Measurements from ENCODE around the gene RFT1.
A peak's percentile ranks its signal among the peaks of the same experiment; 100 is the strongest.
"Not testable (repeated sequence)": the region's sequence is repeated elsewhere in the genome, so short reads cannot be mapped to it uniquely, and the experiment has no call there.

Gene RFT1

GRCh38 chr3:53071882-53072431 lies 58.3 kb downstream of the RFT1 start:
- DNase-seq (ENCODE audit: low read depth in 3 of 3), result no peak

DNA sequence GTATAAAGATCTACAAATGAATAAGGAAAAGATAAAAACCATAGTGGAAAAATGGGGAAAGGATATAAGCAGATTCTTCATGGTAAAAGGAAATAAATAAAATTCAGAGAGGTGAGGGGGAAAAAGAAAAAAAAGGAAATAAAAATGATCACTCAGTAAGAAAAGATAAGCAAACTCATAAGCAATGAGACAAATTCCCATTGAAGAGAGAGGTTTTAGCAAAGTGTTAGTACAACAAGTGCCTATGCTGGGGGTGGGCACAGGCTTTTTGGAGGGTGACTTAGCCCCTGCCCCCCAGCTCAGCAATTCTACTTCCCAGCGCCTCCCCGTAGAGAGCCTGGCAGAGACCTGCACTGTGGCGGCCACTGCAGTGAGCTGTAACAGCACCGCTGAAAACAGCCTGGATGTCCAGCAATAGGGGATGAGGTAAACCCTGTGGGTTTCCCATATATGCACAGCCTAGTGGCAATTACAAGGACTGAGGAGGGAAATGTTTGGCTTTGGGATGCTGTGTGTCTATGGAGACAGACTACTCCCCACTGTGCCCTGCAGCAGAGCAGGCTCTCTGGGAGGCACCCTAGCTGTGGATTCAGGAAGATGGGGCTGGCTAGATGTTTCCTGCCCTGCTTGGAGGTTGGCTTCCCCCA lies 60.7 kb downstream of the RFT1 start:
- DNase-seq (ENCODE audit: low read depth in 3 of 3), result no peak

DNA sequence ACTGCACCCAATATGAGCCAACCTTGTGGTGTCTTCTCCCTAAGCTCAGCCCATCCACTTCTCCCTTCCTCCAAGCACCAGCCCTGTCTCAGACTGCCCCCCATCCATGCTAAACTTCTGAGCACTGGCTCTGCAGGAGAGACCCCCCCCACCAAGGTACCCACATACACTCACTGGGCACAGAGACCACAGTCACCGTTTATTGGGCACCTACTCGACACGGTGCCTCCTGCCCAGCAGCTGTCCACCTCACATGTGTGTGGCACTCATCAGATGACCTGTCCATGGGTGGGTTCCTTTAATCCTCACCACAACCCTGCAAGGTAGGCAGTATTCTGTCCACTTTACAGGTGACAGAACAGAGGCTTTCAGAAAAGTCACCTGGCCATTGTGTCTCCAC lies 62.1 kb downstream of the RFT1 start:
- no peak for DNase-seq (ENCODE audit: low read depth in 3 of 3)

- no peak for DNase-seq (ENCODE audit: low read depth in 3 of 3)
These were observed 62.7 kb downstream of the RFT1 start for GRCh38 chr3:53067567-53067966.

DNA sequence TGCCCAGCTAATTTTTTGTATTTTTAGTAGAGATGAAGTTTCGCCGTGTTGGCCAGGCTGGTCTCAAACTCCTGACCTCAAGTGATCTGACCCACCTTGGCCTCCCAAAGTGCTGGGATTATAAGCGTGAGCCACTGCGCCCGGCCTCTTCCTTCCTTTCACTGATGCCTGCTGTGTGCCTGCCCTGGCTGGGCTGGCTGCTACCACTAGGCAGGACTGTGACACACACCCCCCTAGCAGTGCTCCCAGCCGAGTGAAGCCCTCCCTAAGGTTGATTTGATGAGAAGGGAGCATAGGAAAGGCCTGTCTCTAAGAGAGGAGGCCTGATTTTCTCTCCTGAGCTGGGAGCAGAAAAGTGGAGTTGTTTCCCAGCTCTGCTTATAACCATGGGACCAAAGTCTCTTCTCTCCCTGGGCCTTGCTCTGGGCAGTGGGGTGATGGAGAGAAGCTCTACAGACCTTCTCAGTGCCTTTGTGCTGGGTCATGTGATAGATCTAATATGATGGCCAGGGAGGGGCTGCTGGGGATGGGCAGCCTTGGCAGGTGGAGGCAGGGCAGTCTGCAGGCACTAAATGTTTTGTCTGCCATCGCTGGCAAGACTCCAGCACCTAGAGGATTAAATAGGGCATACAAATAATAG lies 64.3 kb downstream of the RFT1 start:
- DNase-seq (ENCODE audit: low read depth in 3 of 3), result no peak

DNA sequence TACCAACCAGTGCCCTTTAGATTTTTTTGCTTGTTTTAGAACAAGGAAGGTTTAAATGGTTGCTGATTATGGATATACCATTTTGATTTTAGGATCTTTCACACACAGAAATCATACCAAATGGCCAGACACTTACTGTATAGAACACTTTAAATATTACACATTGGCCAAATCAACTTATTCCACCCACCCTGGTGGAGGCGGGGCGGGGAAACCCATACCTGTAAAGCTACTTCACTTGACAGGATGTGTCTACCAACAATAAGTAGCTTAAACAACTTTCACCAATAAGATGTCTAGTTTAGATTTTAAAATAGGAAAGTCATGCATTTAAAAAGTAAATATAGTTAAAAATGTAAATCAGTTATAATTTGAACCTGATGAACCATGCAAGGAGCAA lies 67.3 kb downstream of the RFT1 start:
- no peak for DNase-seq (ENCODE audit: low read depth in 3 of 3)

GRCh38 chr3:53056442-53056841 lies 73.8 kb downstream of the RFT1 start:
- DNase-seq (ENCODE audit: low read depth in 3 of 3), result no peak

GRCh38 chr3:53054233-53054632 lies 76.0 kb downstream of the RFT1 start:
- not testable (repeated sequence) for DNase-seq (ENCODE audit: low read depth in 3 of 3)

DNA sequence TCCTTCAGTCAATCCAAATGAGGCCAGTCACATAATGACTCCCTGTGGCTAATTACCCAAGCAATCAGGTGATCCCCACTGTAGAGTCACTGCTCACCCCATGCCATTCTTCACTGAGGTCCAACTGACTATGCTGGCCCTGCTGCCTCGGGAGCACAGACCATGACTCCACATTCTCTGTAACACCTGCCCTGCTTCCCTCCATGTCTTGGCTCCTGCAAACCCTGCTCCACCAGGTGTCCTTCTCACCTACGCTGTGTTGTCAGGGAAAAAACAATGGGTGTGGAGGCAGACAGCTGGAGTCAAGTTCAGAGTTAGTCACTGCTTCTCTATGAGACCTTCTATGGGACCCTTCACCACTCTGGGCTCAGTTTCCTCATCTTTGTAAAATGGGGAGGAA lies 78.3 kb downstream of the RFT1 start:
- no peak for DNase-seq (ENCODE audit: low read depth in 3 of 3)

DNA sequence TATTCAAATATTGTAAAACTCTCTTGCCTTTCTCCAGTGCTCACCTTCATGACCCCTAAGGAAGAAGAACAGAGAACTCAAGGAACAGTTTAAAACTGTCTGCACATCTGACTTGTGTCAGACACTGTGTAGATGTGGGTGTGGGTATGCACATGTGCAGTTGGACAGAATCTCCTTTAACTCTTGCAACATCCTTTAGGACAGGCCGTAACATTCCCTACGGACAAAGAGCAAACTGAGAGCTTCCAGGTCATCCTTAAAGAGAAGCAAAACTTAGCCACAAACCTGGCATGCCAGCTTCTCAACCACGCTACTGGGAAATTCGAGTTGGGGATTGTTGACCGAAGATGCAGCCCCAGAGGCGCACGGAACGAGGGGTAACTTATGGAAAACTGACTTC lies 80.2 kb downstream of the RFT1 start:
- DNase-seq (ENCODE audit: low read depth in 3 of 3), result no peak

DNA sequence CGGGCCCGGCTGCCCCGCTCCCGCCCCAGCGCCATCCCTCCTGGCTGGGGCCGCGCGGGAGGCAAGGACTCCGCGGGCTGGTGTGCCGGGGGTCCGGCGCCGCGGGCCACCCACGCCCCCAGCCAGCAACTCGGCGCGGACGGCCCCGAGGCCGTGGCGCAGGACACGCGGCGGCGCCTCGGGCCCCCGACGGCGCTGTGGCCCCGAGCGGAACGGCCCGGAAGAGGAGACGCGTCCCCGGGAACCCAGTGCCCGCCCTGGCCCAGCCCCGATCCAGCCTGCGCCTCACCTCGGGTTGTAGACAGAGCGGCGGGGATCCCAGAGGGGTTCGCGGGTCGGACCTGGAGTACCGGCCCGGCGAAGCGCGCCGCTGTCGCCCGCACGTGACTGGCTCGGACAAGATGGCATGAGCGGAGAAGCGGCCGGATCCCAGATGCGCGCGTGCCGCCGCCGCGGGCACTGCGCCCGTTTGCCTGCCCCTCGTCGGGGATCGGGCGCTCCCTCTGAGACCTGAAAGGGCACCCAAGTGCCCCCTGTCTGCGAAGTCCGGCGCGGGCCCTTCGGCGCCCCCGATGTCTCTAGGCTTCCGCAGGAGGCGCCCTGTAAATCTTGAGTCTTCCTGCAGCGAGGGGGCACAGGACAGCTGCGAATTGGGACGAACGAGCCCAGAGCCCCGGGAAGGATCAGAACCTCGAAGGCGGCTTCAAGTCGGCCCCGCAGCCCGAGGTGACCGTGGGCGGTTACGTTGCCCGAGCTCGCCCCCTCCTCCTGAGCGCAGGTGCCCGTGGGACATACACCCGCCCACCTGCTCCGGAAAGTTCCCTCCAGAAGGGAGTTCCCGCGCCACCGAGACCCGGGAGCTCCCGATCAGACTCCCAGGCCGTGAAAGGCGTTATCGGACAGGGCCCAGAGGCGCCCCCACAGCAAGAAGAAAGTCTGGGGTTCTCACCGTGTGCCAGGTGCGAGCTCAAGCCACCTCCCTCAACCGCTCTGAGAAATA lies 83.8 kb downstream of the RFT1 start:
- peak; percentile 9 to 39 (median 22) for DNase-seq (ENCODE audit: low read depth in 3 of 3)

GRCh38 chr3:53045518-53046170 lies 84.6 kb downstream of the RFT1 start, which contains the start of gene SFMBT1:
TSS of gene SFMBT1 (minus strand) at chr3:53046073. CDS start at chr3:52969128, 76,945 bp downstream.
- peak; percentile 45 to 71 (median 50) for DNase-seq (ENCODE audit: low read depth in 3 of 3)

GRCh38 chr3:53044711-53045517 lies 85.3 kb downstream of the RFT1 start:
- DNase-seq (ENCODE audit: low read depth in 3 of 3), result peak; percentile 15 to 41 (median 16)

DNA sequence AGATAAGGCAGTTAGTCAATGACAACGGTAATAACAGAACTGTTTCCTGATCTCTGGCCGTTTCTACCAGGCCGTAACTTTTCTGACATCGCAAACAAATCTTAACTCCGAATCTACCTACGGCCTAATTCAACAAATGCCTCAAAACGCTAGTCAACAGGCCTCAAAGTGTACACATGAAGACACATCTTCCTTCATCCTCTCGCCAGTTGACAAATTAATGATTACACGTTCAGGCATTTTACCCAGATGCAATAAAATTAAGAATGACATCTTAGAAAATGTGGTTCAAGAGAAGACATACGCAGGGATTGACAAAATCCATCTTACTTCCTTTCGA lies 85.9 kb downstream of the RFT1 start:
- no peak for DNase-seq (ENCODE audit: low read depth in 3 of 3)

DNA sequence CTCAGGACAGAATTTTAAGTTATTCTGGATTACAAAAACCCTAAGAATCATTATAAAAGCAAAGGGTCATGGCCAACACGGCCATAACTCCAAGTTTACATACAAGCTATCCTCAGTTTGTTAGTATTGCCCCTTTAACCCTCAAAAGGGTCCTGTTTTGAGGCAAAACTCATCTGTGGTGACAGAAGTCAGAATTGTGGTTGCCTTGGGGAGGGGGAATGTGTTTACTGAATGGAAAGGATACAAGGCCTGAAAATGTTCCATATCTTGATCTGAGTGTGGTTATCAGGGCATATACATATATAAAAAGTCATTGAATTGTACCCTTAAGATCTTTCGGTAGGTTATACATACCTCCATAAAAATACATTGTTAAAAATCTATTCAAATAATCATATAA lies 86.5 kb downstream of the RFT1 start:
- DNase-seq (ENCODE audit: low read depth in 3 of 3), result no peak

GRCh38 chr3:53042651-53043050 lies 87.6 kb downstream of the RFT1 start:
- DNase-seq (ENCODE audit: low read depth in 3 of 3), result no peak

GRCh38 chr3:53040351-53040820 lies 89.8 kb downstream of the RFT1 start:
- no peak for DNase-seq (ENCODE audit: low read depth in 3 of 3)

- DNase-seq (ENCODE audit: low read depth in 3 of 3), result no peak
These were observed 90.9 kb downstream of the RFT1 start for GRCh38 chr3:53039376-53039752.

GRCh38 chr3:53038679-53039375 lies 91.4 kb downstream of the RFT1 start:
- DNase-seq (ENCODE audit: low read depth in 3 of 3), result no peak
